Activated CD8-positive, alpha-beta memory T cell treated with anti-CD3 and anti-CD28 coated beads, Interleukin-2, amount 10 ng/mL, durations not matched to agents 7 days and 5 days (primary cell): ENCODE measurements around the gene EIPR1. TPM values are rescaled to one million over a fixed set of nuclear protein-coding genes. Genes with fewer than 3 reads are reported as not detected.

Experiments used
- ATAC-seq: fragments of 150-1000 bp; cut with Tn5 transposase; one replicate; pipeline ENCODE4 v1.10.0; 2021; ENCODE audit warnings: moderate library complexity
- CTCF ChIA-PET: fragments of 350-600 bp; sonication (Branson Sonifier 250); formaldehyde crosslinking; loops from one replicate; lab custom pipeline; 2021; ENCODE audit warnings: antibody characterized with exemption; lab: Charles Lee
- DNase-seq: peaks from one replicate; pipeline ENCODE4 v3.0.0-alpha.2; 2020
- H3K27ac Mint-ChIP-seq: one replicate; pipeline ENCODE4 v1.8.0; 2021; ENCODE audit warnings: mild to moderate bottlenecking, mixed read lengths
- H3K27me3 Mint-ChIP-seq: one replicate; pipeline ENCODE4 v1.8.0; 2021; ENCODE audit warnings: mixed read lengths
- H3K36me3 Mint-ChIP-seq: one replicate; pipeline ENCODE4 v1.8.0; 2021; ENCODE audit warnings: mild to moderate bottlenecking, mixed read lengths
- H3K4me1 Mint-ChIP-seq: one replicate; pipeline ENCODE4 v1.8.0; 2021; ENCODE audit warnings: mixed read lengths
- H3K4me3 Mint-ChIP-seq: one replicate; pipeline ENCODE4 v1.8.0; 2021; ENCODE audit warnings: mild to moderate bottlenecking, moderate library complexity, mixed read lengths
- H3K9me3 Mint-ChIP-seq: one replicate; pipeline ENCODE4 v1.8.0; 2022; ENCODE audit warnings: low read depth, mixed read lengths
- total RNA-seq, 2 experiments: library from RNA; stranded (reverse); gene quantifications; one replicate each; pipeline ENCODE4 v1.2.3, GENCODE V29; 2021

The EIPR1 gene
- total RNA-seq, 2 experiments from 2014 or later = 40.7 to 44.7 TPM

DNA sequence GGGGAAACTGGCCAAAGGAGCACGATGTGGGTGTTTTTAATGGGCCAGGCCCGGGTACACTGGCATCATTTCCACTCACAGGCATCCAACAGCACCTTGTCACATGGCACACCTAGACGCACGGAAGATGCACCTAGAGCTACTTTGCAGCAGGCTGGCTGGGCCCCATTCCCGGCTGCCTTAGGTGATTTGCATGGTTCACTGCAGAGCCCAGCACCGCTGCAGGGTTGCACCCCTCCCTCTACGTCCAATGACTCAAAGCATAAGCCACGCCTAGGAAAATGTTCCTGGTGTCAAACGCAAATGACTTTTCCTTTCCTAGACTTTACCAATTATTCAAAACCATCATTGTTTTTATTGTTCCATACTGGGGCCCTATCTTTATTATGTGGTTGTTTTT lies 222.9 kb downstream of the EIPR1 start:
- H3K27ac Mint-ChIP-seq = no peak overlapping the region
- DNase-seq (no peak), ATAC-seq (no peak)
- CTCF ChIA-PET = no interaction called here
- no peaks in the 10 kb centered on the region for H3K9me3 Mint-ChIP-seq
- H3K4me3 Mint-ChIP-seq = no peak overlapping the region
- no peaks in the 10 kb centered on the region for H3K4me1 Mint-ChIP-seq
- peaks cover 8% of the 10 kb centered on the region for H3K36me3 Mint-ChIP-seq
- H3K27me3 Mint-ChIP-seq = no peaks in the 10 kb centered on the region

DNA sequence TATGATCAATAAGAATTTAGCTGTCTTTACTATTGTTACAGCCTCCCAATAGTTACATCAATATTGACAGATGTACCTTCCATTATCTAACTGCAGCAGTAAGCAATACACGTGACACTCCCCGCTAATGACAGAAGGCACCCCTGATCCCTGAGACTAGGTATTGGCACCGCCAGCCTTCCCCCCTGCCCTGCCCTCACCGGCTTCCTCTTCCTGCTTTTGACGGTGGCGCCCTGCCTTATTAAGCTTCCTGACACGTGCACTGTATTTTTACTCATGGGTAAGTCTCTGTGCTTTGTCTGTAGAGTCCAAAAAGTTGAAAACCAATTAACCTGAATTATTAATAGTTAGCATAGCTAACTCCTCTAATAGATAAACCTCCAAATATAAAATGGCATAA lies 223.5 kb downstream of the EIPR1 start:
- Mint-ChIP-seq H3K27ac (no peak overlapping the region), H3K9me3 (no peaks in the 10 kb centered on the region), H3K4me3 (no peak overlapping the region), H3K4me1 (no peaks in the 10 kb centered on the region), H3K36me3 (peaks cover 8% of the 10 kb centered on the region), H3K27me3 (no peaks in the 10 kb centered on the region)
- ATAC-seq = no peak
- CTCF ChIA-PET = no interaction called here
- no peak for DNase-seq

DNA sequence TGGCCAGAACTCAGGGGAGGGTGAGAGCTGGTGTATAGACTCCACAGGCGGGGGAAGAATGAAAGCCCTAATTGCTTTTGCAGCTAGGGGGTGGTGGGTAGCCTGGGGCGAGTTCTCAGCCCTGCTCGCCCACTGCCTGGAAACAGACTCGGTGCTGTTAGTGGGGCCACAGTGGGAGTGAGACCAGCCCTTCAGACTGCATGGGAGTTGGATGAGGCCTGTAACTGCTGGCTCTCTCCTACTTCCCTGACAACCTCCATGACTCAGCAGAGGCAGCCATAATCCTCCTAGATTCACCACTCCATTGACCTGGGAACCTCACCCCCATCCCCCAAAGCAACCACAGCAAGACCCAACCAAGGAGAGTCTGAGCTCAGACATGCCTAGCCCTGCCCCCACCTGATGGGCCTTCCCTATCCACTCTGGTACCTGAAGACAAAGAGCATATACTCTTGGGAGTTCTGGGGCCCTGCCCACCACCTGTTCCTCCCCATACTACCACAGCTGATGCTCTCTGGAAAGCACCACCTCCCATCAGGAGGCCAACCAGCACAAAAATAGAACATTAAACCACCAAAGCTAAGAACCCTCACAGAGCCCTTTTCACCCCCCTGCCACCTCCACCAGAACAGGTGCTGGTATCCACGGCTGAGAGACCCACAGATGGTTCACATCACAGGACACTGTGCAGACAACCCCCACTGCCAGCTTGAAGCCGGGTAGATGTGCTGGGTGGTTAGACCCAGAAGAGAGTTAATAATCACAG lies 226.3 kb downstream of the EIPR1 start:
- CTCF ChIA-PET = no interaction called here
- no peaks in the 10 kb centered on the region for H3K27me3 Mint-ChIP-seq
- no peak for ATAC-seq

DNA sequence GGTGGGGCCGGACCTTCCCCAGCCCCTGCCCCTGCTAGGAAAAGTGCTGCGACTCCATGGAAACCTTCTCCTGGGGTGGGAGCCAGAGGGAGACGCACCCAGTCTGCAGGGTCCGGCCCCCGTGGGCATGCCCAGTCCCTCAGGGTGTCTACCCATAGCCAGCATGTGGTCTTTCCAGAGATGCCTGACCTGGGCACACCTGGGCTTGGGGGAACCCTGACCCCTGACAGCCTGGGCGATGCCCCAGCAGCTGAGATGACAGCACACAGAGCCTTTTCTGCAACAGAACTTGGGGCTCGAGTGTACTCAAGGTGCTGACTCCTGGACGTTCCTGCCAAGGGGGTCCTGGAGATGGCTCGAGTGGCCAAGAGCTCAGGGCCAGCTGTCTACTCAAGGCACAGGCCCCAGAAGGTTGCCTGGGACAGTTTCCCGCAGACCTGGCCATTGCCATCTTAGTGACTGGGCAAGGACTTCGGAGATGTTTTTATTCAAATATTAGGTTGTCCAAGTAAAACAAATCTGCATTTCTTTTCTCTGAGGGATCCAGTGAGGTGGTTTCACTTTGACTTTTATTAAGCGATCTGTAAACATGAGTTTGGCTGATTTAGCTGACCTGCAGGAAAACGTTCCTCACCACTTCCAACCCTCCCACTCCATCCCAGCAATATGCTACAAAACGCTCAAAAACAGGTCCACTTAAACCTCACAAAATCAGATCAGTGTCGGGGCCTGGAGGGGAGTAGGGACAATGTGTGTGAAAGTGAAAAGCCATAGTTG lies 228.0 kb downstream of the EIPR1 start:
- no peaks in the 10 kb centered on the region for H3K4me1 Mint-ChIP-seq
- ATAC-seq (no peak), DNase-seq (no peak)
- H3K27me3 Mint-ChIP-seq = no peaks in the 10 kb centered on the region
- H3K4me3 Mint-ChIP-seq = no peak overlapping the region
- no peaks in the 10 kb centered on the region for H3K9me3 Mint-ChIP-seq
- H3K36me3 Mint-ChIP-seq = peaks cover 5% of the 10 kb centered on the region
- CTCF ChIA-PET = no interaction called here
- H3K27ac Mint-ChIP-seq = no peak overlapping the region

More for the DNA sequence above, 226.3 kb downstream of the EIPR1 start:
- Mint-ChIP-seq H3K9me3 (no peaks in the 10 kb centered on the region), H3K4me3 (no peak overlapping the region), H3K36me3 (peaks cover 5% of the 10 kb centered on the region), H3K27ac (no peak overlapping the region), H3K4me1 (no peaks in the 10 kb centered on the region)
- DNase-seq = no peak

DNA sequence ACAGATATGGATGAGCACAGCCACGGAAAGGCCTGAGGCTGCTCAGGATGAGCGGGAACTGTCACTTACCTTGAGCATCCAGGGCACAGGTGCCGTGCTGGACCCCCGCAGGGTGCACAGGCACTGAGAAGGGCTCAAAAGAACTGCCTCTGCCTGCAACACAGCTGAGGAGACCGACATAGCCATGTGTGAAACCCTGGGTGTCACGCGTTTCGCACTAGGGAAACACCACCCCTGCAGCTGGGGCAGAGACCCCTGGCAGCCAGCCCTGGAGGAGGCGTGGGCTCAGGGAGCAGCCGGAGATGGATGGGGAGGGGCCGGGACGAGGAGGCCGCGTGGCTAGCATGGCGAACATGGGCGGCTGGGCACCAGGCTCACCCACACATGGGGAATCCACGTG lies 228.9 kb downstream of the EIPR1 start:
- H3K9me3 Mint-ChIP-seq = no peaks in the 10 kb centered on the region
- H3K36me3 Mint-ChIP-seq = peaks cover 5% of the 10 kb centered on the region
- H3K27ac Mint-ChIP-seq = no peak overlapping the region
- CTCF ChIA-PET = no interaction called here
- H3K4me3 Mint-ChIP-seq = no peak overlapping the region
- no peaks in the 10 kb centered on the region for H3K4me1 Mint-ChIP-seq
- DNase-seq = no peak
- no peaks in the 10 kb centered on the region for H3K27me3 Mint-ChIP-seq
- ATAC-seq = no peak

DNA sequence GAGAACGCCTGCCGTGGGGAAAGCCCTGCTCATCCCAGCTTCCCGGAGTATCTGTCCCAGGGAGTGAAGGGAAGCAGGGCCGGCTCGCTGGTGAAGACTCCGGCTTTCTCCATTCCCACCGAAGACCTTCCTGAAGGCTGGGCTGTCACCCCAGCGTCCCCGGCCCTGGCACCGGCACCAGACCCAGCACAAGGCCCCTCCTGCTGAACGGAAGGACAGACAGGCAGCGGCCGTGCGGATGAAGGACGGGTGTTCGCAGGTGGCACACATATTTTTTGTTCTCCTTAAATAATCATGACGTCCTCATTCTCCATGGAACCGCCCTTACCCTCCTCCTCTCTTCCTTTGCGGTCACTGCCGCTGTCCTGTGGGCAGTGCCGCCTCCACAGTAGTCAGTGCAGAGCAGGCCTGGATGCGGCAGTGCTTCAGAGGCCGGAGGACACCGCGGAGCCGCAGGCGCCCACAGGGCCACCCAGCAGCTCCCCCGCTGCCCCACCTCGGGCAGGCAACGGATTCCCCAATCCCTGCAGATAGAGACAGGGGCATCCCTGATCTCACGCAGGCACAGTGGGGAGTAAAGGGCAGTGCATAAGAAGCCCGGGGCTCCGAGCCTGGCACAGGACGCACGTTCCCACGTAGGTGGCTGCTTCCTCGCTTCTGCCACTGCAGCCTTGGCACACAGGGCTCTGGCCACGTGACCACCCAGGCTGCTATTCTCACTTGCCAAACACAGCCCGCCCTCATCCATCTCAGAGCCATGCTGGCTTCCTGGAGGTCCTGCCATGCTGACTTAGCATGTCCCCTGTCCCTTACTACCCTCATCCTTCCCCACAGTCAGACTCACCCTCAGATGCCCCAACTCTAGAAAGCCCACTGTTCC lies 229.7 kb downstream of the EIPR1 start:
- H3K9me3 Mint-ChIP-seq = no peaks in the 10 kb centered on the region
- no peak for DNase-seq
- CTCF ChIA-PET = no interaction called here
- no peak overlapping the region for H3K27ac Mint-ChIP-seq
- ATAC-seq = no peak
- no peaks in the 10 kb centered on the region for H3K4me1 Mint-ChIP-seq
- H3K4me3 Mint-ChIP-seq = no peak overlapping the region
- H3K27me3 Mint-ChIP-seq = no peaks in the 10 kb centered on the region
- peaks cover 5% of the 10 kb centered on the region for H3K36me3 Mint-ChIP-seq

DNA sequence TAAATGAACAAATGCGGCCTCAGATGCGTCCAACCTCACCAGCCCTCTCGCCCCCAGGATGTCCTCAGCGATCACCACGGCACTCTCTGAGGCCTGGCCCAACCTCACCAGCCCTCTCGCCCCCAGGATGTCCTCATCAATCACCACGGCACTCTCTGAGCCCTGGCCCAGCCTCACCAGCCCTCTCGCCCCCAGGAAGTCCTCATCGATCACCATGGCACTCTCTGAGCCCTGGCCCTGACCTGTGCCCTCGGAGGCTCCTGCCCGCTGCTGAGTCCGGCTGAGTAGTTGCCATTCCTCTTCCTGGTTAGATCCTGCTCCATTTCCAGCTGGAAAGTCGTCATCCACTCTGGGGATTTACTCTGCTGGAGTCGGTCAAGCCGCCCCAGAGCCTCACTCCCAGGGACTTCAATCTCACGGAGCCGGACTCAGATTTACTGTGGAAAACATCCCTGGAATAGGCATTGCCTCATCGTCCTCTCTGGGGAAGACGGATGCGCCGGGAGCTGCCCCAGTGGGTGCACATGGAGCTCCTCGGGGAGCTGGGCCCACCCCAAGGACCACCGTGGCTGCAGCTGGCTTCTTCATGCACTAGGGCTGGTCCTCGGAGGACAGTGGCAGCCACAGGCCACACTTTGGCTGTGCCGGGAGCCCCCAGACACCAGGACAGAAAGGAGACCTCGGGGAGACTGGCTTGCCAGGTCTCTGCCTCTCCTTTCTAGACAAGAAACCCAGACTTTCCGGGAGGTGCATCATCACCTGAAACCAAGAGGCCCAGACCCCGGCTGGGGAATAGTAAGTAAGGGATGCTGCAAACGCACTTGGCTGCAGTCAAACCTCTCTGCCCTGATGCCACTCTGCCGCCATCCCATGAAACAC lies 230.6 kb downstream of the EIPR1 start:
- no peak for ATAC-seq
- H3K9me3 Mint-ChIP-seq = no peaks in the 10 kb centered on the region
- H3K27ac Mint-ChIP-seq = no peak overlapping the region
- peaks cover 5% of the 10 kb centered on the region for H3K36me3 Mint-ChIP-seq
- H3K4me1 Mint-ChIP-seq = no peaks in the 10 kb centered on the region
- no peak for DNase-seq
- no peak overlapping the region for H3K4me3 Mint-ChIP-seq
- no peaks in the 10 kb centered on the region for H3K27me3 Mint-ChIP-seq
- CTCF ChIA-PET = no interaction called here

DNA sequence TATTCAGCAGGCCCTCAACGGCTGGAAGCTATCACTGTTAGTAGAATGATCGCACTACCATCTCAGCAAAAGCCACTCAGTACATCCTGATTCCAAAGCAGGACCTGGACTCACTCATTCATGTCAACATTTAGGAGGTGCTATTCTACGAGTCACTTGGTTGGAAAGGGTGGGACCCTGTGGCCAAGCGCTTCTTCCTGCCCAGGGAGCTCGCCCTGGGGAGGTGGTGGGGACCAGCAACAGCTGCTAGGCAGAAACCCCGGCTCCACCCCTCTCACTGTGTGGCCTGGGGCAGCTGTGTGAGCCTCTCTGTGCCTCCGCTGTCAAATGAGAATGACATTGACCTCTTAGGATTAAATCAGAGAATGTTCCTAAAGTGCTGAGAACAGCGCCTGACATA lies 231.4 kb downstream of the EIPR1 start:
- CTCF ChIA-PET = no interaction called here
- Mint-ChIP-seq H3K9me3 (no peaks in the 10 kb centered on the region), H3K27ac (no peak overlapping the region), H3K4me1 (no peaks in the 10 kb centered on the region), H3K27me3 (no peaks in the 10 kb centered on the region), H3K4me3 (no peak overlapping the region), H3K36me3 (peaks cover 2% of the 10 kb centered on the region)
- DNase-seq (no peak), ATAC-seq (no peak)

DNA sequence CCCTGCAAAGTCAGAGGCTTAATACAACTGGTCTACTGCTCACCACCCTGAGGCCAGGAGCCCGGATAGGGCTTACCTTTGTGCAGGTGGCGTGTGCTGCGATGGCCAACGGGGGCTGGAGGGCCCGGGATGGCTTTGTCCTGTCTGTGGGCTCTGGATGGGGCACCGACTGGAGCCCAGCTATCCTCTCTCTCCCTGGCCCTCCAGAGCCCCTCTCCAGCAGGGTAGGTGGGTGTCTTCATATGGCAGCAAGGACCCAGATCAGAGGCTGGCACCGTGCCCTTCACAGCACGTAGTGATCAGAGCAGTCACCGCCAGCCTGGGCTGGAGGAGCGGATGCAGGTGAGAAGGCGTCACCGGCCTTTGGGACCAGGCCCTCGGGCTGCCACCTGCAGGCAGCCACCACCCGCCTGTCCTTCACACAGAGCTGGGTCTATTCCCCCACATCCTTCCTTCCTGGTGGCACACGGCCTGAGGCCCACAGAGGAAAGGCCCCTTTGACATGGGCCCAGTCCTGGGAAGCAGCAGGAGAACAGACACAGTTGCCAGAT lies 232.1 kb downstream of the EIPR1 start:
- CTCF ChIA-PET = no interaction called here
- H3K27me3 Mint-ChIP-seq = no peaks in the 10 kb centered on the region
- H3K4me3 Mint-ChIP-seq = no peak overlapping the region
- no peak for DNase-seq
- no peaks in the 10 kb centered on the region for H3K4me1 Mint-ChIP-seq
- ATAC-seq = no peak
- no peaks in the 10 kb centered on the region for H3K36me3 Mint-ChIP-seq
- no peak overlapping the region for H3K27ac Mint-ChIP-seq
- H3K9me3 Mint-ChIP-seq = no peaks in the 10 kb centered on the region

DNA sequence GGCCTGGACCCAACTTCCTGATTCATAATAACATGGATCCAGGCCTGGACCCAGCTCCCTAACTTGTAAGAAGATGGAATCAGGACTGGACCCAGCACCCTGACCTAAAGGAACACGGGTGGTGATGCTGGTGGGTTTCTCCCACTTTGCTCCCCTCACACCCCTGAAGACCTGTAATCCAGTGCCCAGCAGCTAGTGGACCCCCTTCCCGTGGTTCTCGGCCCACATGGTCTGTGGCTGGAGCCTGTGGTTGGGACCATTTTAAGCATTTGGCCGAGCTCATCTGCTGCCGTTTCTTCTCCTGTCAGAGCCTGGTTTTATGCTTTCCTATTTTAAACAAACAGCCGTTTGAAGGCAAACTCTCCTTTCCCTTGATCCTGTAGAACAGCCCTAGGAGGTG lies 232.8 kb downstream of the EIPR1 start:
- Mint-ChIP-seq H3K36me3 (no peaks in the 10 kb centered on the region), H3K4me1 (no peaks in the 10 kb centered on the region), H3K9me3 (no peaks in the 10 kb centered on the region), H3K27ac (no peak overlapping the region), H3K27me3 (no peaks in the 10 kb centered on the region), H3K4me3 (no peak overlapping the region)
- no peak for DNase-seq
- ATAC-seq = no peak
- CTCF ChIA-PET = no interaction called here

DNA sequence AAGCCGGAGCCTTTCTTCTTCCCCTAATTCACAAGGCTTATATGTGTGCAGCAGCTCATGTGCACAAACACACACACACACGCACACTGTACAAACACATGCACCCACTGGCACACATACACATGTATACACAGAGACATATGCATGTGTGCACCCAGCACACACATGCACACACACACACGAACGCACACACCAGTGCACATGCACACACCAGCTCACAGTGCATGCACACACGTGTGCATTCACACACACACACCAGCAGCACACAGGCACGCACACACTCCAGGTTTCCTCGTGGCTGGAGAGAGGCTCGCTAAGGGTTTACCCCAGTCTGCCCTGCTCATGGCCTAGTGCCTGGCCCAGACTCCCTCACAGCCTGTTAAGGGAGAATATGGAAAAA lies 234.0 kb downstream of the EIPR1 start:
- Mint-ChIP-seq H3K4me1 (no peaks in the 10 kb centered on the region), H3K4me3 (no peak overlapping the region), H3K36me3 (no peaks in the 10 kb centered on the region), H3K27me3 (no peaks in the 10 kb centered on the region), H3K9me3 (no peaks in the 10 kb centered on the region), H3K27ac (no peak overlapping the region)
- CTCF ChIA-PET = no interaction called here
- ATAC-seq (no peak), DNase-seq (no peak)

DNA sequence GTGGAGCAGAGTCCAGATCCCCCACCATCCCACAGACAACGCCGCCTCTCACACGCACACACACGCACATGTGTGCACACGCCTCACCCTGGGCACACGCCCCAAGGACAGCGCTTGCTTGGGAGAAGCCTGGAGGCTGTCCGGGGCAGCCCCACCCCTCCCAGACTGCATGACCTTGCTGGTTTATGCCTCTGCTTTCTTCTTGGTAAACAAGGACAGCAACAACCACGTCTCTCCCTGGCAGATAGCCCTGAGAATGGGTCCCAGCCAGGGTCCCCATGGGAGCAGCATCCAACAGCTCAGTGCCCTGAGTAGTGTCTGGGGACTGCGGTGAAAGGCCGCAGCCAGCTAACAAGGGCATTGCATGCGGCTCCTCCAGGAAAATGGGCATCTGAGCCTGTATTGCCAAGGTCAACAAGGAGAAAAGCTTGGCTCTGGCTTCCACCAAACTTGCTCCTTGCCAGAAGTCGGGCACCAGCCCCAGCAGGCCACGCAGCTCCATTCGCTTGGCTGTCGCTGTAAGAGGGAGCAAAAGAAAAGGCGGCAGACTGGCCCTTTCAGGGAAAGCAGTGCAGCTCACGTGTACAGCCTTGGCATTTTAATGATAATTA lies 234.6 kb downstream of the EIPR1 start:
- CTCF ChIA-PET = no interaction called here

More for the DNA sequence above, 234.6 kb downstream of the EIPR1 start:
- Mint-ChIP-seq H3K9me3 (no peaks in the 10 kb centered on the region), H3K36me3 (no peaks in the 10 kb centered on the region), H3K27ac (no peak overlapping the region), H3K4me3 (no peak overlapping the region), H3K27me3 (no peaks in the 10 kb centered on the region), H3K4me1 (no peaks in the 10 kb centered on the region)
- DNase-seq = no peak
- no peak for ATAC-seq
